ENCODE results near the gene DPH1. TPM values are rescaled to one million over a fixed set of nuclear protein-coding genes. Genes with fewer than 3 reads are reported as not detected.

The DPH1 gene
- total RNA-seq, 4 donors from 2014 or later, result 36.8 to 53.1 (median 37.6) TPM

DNA sequence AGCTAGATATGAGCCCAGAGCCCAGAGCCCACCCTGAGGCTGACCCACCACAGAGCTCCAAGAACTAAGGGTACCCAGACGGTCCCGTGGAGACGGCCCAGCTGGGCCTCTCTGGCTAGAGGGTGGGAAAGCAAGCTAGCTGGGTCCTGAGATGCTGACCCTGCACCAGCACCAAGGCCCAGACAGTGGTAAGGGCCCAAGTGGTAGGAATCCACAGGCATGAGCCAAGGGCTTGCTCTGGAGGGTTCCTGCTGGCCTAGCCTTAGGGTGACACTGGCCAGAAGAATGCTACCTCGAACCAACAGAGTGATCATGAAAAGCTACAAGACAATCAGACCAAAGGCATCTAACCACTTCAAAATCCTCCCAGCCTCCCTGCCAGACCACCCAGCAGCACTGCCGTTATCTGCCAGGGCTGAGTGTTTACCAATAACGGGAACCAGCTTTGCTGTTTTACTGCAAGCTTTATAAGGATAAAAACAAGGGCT, 38.1 kb downstream of the DPH1 start:
- ATAC-seq (ENCODE audit: low FRiP score) (no peak), DNase-seq (ENCODE audit: low spot score) (no peak)
- TF ChIP-seq, protein P1, sequence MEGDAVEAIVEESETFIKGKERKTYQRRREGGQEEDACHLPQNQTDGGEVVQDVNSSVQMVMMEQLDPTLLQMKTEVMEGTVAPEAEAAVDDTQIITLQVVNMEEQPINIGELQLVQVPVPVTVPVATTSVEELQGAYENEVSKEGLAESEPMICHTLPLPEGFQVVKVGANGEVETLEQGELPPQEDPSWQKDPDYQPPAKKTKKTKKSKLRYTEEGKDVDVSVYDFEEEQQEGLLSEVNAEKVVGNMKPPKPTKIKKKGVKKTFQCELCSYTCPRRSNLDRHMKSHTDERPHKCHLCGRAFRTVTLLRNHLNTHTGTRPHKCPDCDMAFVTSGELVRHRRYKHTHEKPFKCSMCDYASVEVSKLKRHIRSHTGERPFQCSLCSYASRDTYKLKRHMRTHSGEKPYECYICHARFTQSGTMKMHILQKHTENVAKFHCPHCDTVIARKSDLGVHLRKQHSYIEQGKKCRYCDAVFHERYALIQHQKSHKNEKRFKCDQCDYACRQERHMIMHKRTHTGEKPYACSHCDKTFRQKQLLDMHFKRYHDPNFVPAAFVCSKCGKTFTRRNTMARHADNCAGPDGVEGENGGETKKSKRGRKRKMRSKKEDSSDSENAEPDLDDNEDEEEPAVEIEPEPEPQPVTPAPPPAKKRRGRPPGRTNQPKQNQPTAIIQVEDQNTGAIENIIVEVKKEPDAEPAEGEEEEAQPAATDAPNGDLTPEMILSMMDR (IDR thresholded peaks at IDR 0.05), result no peak

DNA sequence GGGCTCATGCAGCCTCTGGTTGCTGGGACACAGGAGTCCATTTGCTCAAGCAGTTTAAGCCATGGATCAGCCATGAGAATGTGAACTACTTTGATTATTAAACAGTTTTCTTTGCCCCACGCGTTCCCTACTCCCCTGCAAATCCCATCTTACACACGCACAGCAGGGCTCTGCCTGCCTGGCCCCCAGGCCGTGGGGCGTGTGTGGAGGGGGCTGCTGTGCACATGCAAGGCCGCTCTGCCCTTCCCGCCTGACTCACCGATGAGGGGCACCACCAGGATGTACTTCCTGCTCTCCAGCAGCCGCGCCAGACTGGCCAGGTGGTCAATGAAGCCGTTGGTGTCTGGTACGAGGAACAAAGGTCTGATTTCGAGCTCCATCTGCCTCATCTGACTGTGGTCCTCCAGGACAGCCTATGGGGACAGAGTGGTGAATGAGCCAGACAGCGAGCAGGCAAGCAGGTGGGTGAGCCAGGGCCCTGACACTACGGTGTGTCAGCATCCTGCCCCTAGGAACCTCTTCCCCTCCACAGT, 38.6 kb downstream of the DPH1 start:
- DNase-seq (ENCODE audit: low spot score), result no peak
- TF ChIP-seq, protein P1 (IDR thresholded peaks at IDR 0.05), result no peak
- no peak for ATAC-seq (ENCODE audit: low FRiP score)

DNA sequence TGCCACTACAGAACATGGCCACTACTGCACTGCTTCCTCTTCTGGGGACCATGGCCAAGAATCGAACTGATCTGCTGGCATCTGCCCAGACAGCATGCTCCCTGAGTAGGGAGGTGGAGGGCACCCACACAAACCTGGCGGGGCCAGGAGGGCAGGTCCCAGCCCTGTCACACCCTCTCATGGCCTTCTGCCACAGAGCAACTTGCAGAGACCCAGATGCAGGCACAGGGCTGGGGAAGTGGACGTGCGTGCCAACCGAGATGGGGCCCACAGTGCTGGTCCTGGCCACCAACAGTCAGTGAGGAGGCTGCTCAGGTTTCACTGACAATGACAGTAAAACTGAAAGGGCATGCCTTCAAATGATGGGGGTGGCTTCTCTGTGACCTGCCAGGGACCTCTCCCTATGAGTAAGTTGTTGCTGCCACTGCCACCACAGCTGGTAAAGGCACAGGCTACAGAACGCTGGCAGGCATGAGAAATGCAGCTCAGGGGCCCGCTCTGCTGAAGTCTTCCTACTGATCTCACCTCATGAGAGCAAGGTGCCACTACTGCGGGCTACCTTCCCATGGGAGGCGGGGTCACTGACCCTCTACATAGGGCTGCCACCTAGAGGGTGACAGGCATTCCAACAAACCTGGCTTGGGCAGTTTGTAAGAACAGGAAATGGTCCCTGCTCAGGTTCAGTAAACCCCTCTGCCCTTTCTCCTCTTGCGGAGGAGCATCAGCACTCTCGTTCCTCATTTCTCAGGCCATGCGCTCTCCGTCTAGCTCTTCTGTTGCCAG, 40.5 kb downstream of the DPH1 start:
- no peak for ATAC-seq (ENCODE audit: low FRiP score)
- TF ChIP-seq, protein P1 (IDR thresholded peaks at IDR 0.05), result no peak
- DNase-seq (ENCODE audit: low spot score), result no peak

DNA sequence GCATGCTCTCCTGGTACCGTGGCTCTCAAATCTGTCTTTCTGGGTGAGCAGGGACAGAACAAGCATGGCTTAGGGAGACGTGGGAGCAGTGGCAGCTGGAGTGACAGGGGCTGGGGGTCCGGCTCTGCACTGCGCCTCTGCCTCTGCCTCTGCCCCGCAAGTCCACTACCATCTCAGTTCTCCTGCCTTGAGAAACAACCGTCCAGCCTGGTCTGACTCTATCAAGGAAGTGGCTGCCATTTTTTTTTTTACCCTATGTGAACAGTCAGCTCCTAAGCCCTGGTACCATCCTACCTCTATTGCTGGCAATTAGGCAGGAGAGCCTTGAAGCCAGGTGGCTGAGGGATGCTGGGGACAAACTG, 41.1 kb downstream of the DPH1 start:
- DNase-seq (ENCODE audit: low spot score) (no peak), ATAC-seq (ENCODE audit: low FRiP score) (no peak)
- TF ChIP-seq, protein P1 (IDR thresholded peaks at IDR 0.05), result no peak

DNA sequence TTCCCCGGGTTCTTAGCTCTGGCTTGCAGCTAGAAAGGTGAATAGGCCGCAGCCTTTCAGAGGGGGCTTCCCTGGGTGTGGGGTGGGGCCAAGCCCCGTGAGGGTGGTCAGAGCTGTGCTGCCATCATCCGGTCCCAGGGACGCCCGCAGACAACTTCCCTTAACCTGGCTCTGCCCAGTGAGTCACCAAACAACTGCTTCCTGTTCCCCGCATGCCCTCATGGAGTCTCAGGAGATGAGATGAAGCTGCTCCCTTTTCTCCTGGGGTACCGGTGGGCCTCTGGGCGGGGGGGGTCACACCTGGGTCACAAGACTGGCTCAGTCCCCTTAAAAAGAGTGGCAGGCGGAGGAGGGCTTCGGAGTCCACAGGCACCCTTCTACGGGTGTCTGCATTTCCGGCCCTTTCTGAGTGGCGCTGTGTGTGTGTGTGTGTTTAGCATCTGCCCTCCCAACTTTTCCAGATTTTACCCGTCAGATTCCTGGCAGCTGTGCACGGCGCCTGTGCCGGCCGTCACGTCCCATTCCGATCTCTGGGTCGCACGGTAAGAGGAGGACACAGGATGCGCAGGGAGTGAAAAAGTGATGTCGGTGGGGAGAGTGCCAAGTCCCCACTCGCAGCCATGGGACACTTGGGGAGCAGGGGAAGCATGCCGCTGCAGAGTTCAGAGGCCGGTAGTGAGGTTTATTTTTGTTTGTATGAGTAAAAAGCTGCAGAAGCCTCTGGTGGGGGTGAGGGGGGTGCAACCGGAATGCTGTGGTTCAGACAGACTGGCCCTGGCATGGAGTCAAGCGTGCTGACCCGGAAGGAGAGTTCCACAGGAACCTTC, 41.7 kb downstream of the DPH1 start:
- TF ChIP-seq, protein P1 (IDR thresholded peaks at IDR 0.05), result no peak
- DNase-seq (ENCODE audit: low spot score) (no peak), ATAC-seq (ENCODE audit: low FRiP score) (no peak)

DNA sequence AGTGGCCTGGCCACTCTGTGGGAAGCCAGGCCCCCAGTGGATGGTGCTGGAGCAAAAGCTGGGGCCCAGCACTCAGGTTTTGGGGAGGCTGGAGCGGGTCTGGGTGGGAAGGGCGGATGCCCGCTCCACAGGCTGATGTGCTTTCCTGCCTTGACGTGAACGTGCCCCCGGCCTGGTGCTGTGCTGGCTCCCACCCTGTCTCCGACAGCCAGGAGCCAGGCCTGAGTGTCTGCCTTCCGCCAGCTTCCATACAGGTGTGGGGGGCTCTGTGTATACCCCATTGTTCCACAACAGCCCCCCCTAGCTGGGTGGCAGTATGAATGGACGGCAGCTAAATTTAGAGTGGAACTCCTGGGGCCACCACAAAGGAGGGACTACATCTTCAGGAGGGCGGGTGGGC, 45.0 kb downstream of the DPH1 start:
- TF ChIP-seq, protein P1 (IDR thresholded peaks at IDR 0.05), result no peak
- no peak for DNase-seq (ENCODE audit: low spot score)
- no peak for ATAC-seq (ENCODE audit: low FRiP score)

Data from omental fat pad (tissue), 4 donors.